NT2/D1 (cell line): ENCODE data around the gene ATP1A4.

ENCODE experiments used
- DNase-seq: peaks from one replicate; pipeline ENCODE4 v3.0.0-alpha.2; 2011; ENCODE audit warnings: low read depth, low spot score
- H3K27me3 ChIP-seq: 2 replicates; pipeline ENCODE4 v1.6.0; 2011; ENCODE audit warnings: mild to moderate bottlenecking; ENCODE audit not compliant: insufficient read length, insufficient read depth
- H3K36me3 ChIP-seq: 2 replicates; pipeline ENCODE4 v1.6.1; 2011; ENCODE audit warnings: mild to moderate bottlenecking, low read length, mixed read lengths; ENCODE audit not compliant: insufficient read depth, insufficient read length
- H3K4me1 ChIP-seq: 2 replicates; pipeline ENCODE4 v1.5.1; 2011; ENCODE audit not compliant: insufficient read depth, insufficient read length
- H3K4me3 ChIP-seq: 2 replicates; pipeline ENCODE4 v1.5.1; 2011; ENCODE audit warnings: low read depth; ENCODE audit not compliant: insufficient read length
- H3K9ac ChIP-seq: 2 replicates; pipeline ENCODE4 v1.6.0; 2011; ENCODE audit warnings: low read depth; ENCODE audit not compliant: insufficient read length
- H3K9me3 ChIP-seq: 2 replicates; pipeline ENCODE4 v1.5.1; 2011; ENCODE audit warnings: mild to moderate bottlenecking, low read length; ENCODE audit not compliant: insufficient read depth
- SUZ12 ChIP-seq: IDR thresholded peaks from 2 replicates; pipeline ENCODE4 v1.6.1; 2011; ENCODE audit not compliant: insufficient read length, insufficient read depth; ENCODE audit errors: extremely low read depth
- YY1 ChIP-seq: IDR thresholded peaks from 2 replicates; pipeline ENCODE4 v1.6.1; 2011; ENCODE audit not compliant: insufficient read length, insufficient read depth
- ZNF274 ChIP-seq: IDR thresholded peaks from 2 replicates; pipeline ENCODE4 v1.6.1; 2011; ENCODE audit warnings: mild to moderate bottlenecking, low read depth, low read length

ATP1A4 gene

DNA sequence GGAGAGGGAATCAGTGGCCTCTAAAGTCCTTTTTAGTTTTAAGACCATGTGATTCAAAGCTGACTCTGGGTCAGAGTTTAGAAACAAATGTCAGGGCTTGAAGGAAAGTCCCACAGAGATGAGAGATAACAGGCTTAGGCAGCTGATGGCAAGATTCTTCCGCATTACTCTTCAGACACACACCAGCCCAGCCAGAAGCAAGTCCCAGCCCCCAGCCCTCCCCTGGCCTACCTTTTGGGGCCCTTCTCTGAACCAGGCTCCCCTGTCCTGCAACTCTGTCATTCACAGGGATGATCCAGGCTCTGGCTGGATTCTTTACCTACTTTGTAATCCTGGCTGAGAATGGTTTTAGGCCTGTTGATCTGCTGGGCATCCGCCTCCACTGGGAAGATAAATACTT, 25.8 kb downstream of the ATP1A4 start:
- 0 out of 2 replicates have a peak, but pooled peaks cover 4% of the 10 kb centered on the region for H3K9me3 ChIP-seq
- no peak overlapping the region for H3K9ac ChIP-seq
- H3K36me3 ChIP-seq = no peaks in the 10 kb centered on the region
- peaks cover 17% of the 10 kb centered on the region for H3K27me3 ChIP-seq
- H3K4me1 ChIP-seq = peaks cover 7% of the 10 kb centered on the region
- no peak overlapping the region for H3K4me3 ChIP-seq
- no peak for DNase-seq
- no peak for TF ChIP-seq YY1
- TF ChIP-seq ZNF274 = no peak
- no peak for TF ChIP-seq SUZ12

DNA sequence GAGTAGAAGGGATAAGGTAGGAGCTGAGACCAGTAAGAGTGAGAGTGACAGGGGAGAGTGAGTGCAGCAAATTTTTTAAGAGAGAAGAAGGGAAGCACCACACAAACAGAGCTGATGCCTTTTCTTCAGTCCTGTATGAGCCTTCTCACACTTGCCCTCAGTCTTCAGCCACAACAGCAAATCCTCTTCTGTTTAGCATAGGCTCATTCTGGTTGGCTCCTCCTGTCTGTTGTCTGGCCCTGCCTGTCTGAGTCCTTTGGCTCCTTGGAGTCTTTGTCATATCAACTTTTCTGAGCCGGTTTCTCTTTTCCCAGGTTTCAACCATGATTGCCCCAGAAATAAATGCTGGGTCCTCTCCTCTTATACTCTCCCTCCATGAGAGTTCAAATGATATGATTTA, 26.3 kb downstream of the ATP1A4 start:
- Histone ChIP-seq H3K4me1 (peaks cover 4% of the 10 kb centered on the region), H3K9me3 (0 out of 2 replicates have a peak, but pooled peaks cover 4% of the 10 kb centered on the region), H3K36me3 (no peaks in the 10 kb centered on the region), H3K9ac (no peak overlapping the region), H3K27me3 (peaks cover 15% of the 10 kb centered on the region), H3K4me3 (no peak overlapping the region)
- TF ChIP-seq ZNF274 (no peak), SUZ12 (no peak), YY1 (no peak)
- DNase-seq = no peak

- 0 out of 2 replicates have a peak, but pooled peaks cover 4% of the 10 kb centered on the region for H3K9me3 ChIP-seq
- no peaks in the 10 kb centered on the region for H3K4me1 ChIP-seq
- TF ChIP-seq YY1 (no peak), ZNF274 (no peak), SUZ12 (no peak)
- H3K27me3 ChIP-seq = peaks cover 6% of the 10 kb centered on the region
- no peak overlapping the region for H3K4me3 ChIP-seq
- no peaks in the 10 kb centered on the region for H3K36me3 ChIP-seq
- DNase-seq = no peak
- no peak overlapping the region for H3K9ac ChIP-seq
Observed at GRCh38 chr1:160178731-160179130, 27.3 kb downstream of the ATP1A4 start.

GRCh38 chr1:160179336-160179735, 27.9 kb downstream of the ATP1A4 start:
- Histone ChIP-seq H3K4me3 (no peak overlapping the region), H3K9me3 (0 out of 2 replicates have a peak, but pooled peaks cover 4% of the 10 kb centered on the region), H3K27me3 (no peaks in the 10 kb centered on the region), H3K9ac (no peak overlapping the region), H3K4me1 (no peaks in the 10 kb centered on the region), H3K36me3 (no peaks in the 10 kb centered on the region)
- DNase-seq = no peak
- TF ChIP-seq YY1 (no peak), ZNF274 (no peak), SUZ12 (no peak)

DNA sequence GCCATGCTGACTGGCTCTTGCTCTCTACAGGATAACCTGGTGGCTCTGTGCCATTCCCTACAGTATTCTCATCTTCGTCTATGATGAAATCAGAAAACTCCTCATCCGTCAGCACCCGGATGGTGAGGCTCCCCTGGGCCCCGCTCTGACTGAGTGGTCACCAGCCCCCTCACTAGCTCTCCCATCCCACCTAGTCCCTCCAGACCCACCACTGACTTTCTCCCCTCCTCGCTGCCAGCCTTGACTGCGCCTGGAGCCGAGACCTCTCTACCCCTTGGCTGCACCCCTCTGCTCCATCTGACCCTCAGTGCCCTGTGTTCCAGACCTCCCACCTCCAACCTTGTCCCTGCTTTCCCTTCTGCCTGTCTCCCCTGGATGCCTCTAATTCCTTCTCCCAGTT, 34.8 kb downstream of the ATP1A4 start:
- Histone ChIP-seq H3K36me3 (no peaks in the 10 kb centered on the region), H3K4me3 (no peak overlapping the region), H3K27me3 (no peaks in the 10 kb centered on the region), H3K9me3 (no peaks in the 10 kb centered on the region), H3K9ac (no peak overlapping the region), H3K4me1 (peaks cover 6% of the 10 kb centered on the region)
- DNase-seq = no peak
- TF ChIP-seq YY1 = no peak
- no peak for TF ChIP-seq ZNF274
- TF ChIP-seq SUZ12 = no peak

- H3K4me3 ChIP-seq = no peak overlapping the region
- no peaks in the 10 kb centered on the region for H3K9me3 ChIP-seq
- no peaks in the 10 kb centered on the region for H3K36me3 ChIP-seq
- H3K9ac ChIP-seq = no peak overlapping the region
- no peak for DNase-seq
- H3K4me1 ChIP-seq = peaks cover 7% of the 10 kb centered on the region
- TF ChIP-seq ZNF274 = no peak
- no peak for TF ChIP-seq YY1
- TF ChIP-seq SUZ12 = no peak
- H3K27me3 ChIP-seq = no peaks in the 10 kb centered on the region
Observed at GRCh38 chr1:160186729-160187128, 35.3 kb downstream of the ATP1A4 start.

- no peak for TF ChIP-seq ZNF274
- no peak for TF ChIP-seq SUZ12
- no peak for TF ChIP-seq YY1
- no peak overlapping the region for H3K4me3 ChIP-seq
Observed at GRCh38 chr1:160187407-160187806, 36.0 kb downstream of the ATP1A4 start.

DNA sequence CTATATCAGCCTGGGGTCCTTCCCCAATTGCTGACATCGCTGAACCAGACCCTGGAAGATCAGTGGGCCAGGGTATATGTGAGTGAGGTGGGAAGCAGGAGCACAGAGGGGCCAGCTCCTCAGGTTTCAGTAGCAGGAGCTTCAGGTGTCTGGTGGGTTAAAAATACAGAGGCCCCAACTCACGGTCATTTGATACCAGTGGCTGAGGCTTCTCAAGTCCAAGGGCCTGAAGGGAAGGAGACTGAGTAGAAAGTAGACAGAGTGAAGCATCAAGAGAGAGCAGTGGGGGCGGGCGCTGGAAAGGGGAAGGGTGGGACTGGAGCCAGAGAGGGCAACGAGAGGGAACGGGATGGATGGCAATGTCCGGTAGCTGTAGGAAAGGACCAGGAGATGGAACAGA, 36.9 kb downstream of the ATP1A4 start:
- Histone ChIP-seq H3K36me3 (no peaks in the 10 kb centered on the region), H3K9me3 (no peaks in the 10 kb centered on the region), H3K4me3 (no peak overlapping the region), H3K4me1 (peaks cover 13% of the 10 kb centered on the region), H3K9ac (no peak overlapping the region), H3K27me3 (no peaks in the 10 kb centered on the region)
- no peak for DNase-seq
- no peak for TF ChIP-seq YY1
- no peak for TF ChIP-seq ZNF274
- no peak for TF ChIP-seq SUZ12

More at GRCh38 chr1:160187407-160187806, 36.0 kb downstream of the ATP1A4 start:
- DNase-seq = no peak
- H3K9ac ChIP-seq = no peak overlapping the region
- H3K27me3 ChIP-seq = no peaks in the 10 kb centered on the region
- H3K36me3 ChIP-seq = no peaks in the 10 kb centered on the region
- peaks cover 13% of the 10 kb centered on the region for H3K4me1 ChIP-seq
- H3K9me3 ChIP-seq = no peaks in the 10 kb centered on the region
